ENCODE data around the gene RPS3. TPM values are rescaled to one million over a fixed set of nuclear protein-coding genes. Genes with fewer than 3 reads are reported as not detected.

RPS3 gene
- total RNA-seq, 2 experiments from 2014 or later: 5,069 to 5,116 TPM

DNA sequence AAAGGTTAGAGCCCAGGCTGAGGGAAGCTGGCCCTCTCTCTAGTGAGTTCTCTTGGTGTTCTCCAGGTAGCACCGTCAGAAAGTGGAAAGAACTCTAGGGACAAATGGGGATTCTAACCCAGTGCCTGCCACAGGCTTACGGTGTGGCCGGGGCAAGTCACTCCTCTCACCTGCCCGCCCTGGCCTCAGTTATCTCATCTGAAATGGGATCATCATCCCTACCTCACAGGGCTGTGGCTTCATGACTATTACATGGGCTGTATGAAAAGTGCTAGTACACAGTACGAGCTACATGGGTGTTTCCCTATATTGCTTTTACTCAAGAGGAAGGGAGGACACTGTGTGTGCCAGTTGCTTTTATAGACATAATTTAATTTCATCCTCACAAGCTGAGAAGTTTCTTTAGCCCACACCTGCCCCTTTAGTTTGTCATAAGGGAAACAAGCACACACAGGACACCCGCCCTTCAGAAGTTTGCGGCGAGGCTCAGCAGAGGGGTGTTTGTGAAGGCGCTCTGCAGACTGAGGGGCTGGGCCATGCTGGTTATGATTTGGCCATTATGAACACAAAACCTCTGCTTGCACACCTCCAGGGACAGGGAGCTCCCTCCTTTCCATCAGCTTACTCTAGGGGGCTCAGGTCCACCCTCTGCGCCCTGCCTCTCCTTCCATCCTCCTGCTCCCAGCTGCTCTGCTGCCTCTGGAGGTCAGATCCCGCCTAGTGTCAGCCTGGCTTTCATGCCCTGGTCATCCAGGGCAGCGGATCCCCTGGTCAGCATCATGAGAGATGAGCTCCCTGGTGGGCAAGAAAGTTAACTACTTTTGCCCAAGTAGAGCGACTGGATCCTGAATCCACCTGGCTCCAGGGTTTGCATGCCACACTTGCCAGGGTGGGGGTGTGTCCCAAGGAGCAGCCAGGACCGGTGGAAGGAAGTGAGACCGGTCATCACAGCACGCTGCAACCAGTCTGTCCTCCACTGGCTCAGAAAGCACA lies 32.5 kb downstream of the RPS3 start:
- CTCF ChIA-PET: interaction anchor here (0.9 to 1.4 kb wide), 5 partner anchors 13 to 152 kb away, joined by 3 to 6 read pairs (median 3); no protein-coding TSS in a partner anchor
- intact Hi-C loops (cut with micrococcal nuclease): loop anchor here (5.0 kb wide), 1 partner anchor 35 kb away; the partner anchor contains the start of gene RPS3
- no peak overlapping the region for H3K27ac Mint-ChIP-seq
- H3K4me1 Mint-ChIP-seq (ENCODE audit: low read depth): peaks cover 13% of the 10 kb centered on the region
- peaks cover 3% of the 10 kb centered on the region for H3K36me3 Mint-ChIP-seq (ENCODE audit: low read depth)
- DNase-seq: no peak
- H3K4me3 Mint-ChIP-seq: no peak overlapping the region
- H3K9me3 Mint-ChIP-seq: no peaks in the 10 kb centered on the region
- peaks cover 42% of the 10 kb centered on the region for H3K27me3 Mint-ChIP-seq (ENCODE audit: low read depth)

DNA sequence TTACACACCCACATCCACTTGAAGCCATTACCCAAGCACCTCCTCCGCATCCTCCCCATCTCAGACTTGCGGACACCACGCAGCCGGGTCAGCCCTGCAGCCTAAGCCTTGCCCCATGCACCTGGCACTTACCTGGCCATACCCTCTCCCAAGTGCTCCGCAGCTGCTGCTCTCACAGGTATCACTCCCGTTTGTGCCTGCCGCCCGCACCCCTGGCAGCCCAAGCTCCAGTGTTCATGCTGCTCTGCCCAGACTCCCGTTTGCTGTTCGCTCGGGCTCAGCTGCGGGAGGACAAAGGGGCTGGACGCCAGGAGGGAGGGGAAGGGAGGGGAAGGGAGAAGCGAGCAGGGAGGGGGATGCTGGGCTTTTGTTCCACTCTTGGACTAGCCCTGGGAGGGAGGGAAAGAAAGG lies 33.6 kb downstream of the RPS3 start, which contains the start of gene KLHL35:
Gene KLHL35 (minus strand): TSS at position 293 of the 411 bp plus-strand sequence. CDS start 2,574 bp downstream, outside the sequence.
- CTCF ChIA-PET: interaction anchor here (1.2 to 1.4 kb wide), 2 partner anchors 12 to 18 kb away, joined by 5 to 6 read pairs; no protein-coding TSS in a partner anchor
- peaks cover 3% of the 10 kb centered on the region for H3K36me3 Mint-ChIP-seq (ENCODE audit: low read depth)
- DNase-seq: no peak

DNA sequence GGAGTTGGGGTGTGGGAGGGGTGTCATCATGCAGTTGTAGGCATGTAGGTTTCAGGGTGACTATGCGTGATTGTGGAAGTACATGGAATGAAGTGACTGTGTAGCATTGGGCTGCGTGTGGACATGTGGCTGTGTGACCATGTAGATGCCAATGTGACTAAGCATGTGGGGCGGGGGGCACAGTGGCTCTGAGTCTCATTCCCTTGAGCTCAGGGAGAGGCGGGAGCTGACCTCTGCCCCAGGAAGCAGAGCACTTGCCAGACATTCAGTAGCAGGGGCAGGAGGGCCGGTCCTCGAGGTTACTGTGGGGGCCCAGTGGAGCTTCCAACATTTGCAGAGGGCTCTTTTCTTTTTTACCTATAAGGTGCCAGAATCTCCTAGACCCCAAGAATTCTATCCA lies 34.1 kb downstream of the RPS3 start:
- H3K4me1 Mint-ChIP-seq (ENCODE audit: low read depth): peaks cover 13% of the 10 kb centered on the region
- CTCF ChIA-PET: interaction anchor here (0.8 to 1.8 kb wide), 3 partner anchors 18 to 99 kb away, joined by 3 to 7 read pairs (median 5); no protein-coding TSS in a partner anchor
- H3K4me3 Mint-ChIP-seq: no peak overlapping the region
- peaks cover 39% of the 10 kb centered on the region for H3K27me3 Mint-ChIP-seq (ENCODE audit: low read depth)
- no peaks in the 10 kb centered on the region for H3K9me3 Mint-ChIP-seq
- peaks cover 3% of the 10 kb centered on the region for H3K36me3 Mint-ChIP-seq (ENCODE audit: low read depth)
- DNase-seq: no peak
- H3K27ac Mint-ChIP-seq: no peak overlapping the region
- intact Hi-C loops (cut with micrococcal nuclease): loop anchor here (5.0 kb wide), 1 partner anchor 36 kb away; the partner anchor contains the start of gene RPS3

More for the DNA sequence above, 33.6 kb downstream of the RPS3 start, which contains the start of gene KLHL35:
- intact Hi-C loops (cut with micrococcal nuclease): loop anchor here (5.0 kb wide), 1 partner anchor 36 kb away; the partner anchor contains the start of gene RPS3
- no peak within 1 kb of the TSS for H3K4me3 Mint-ChIP-seq
- H3K27me3 Mint-ChIP-seq (ENCODE audit: low read depth): peaks cover 42% of the 10 kb centered on the region
- H3K9me3 Mint-ChIP-seq: no peaks in the 10 kb centered on the region
- H3K27ac Mint-ChIP-seq: no peak within 1 kb of the TSS
- H3K4me1 Mint-ChIP-seq (ENCODE audit: low read depth): peaks cover 13% of the 10 kb centered on the region

DNA sequence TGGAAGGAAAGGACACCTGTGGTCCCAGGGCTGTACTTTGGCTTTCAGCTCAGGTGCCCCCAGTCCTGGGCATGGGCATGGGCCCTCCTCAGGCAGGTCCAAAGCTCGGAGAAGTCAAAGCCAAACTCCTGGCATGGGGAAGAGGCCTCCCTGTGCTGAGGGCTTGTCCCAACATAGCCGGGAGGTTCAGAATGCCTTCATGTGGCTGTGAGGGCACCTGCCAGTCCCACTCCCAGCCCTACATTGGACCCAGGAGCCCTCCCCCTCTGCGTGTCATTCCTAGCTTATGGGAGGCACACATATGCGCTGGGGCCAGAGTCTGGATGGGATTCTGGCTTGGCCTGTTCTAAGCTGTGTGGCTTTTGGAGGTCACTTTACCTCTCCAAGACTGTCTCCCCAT lies 34.7 kb downstream of the RPS3 start:
- Mint-ChIP-seq H3K4me1 (ENCODE audit: low read depth) (peaks cover 9% of the 10 kb centered on the region), H3K27me3 (ENCODE audit: low read depth) (peaks cover 34% of the 10 kb centered on the region), H3K9me3 (no peaks in the 10 kb centered on the region), H3K4me3 (no peak overlapping the region), H3K36me3 (ENCODE audit: low read depth) (peaks cover 3% of the 10 kb centered on the region), H3K27ac (no peak overlapping the region)
- no peak for DNase-seq
- CTCF ChIA-PET: interaction anchor here (0.8 to 1.8 kb wide), 2 partner anchors 46 to 99 kb away, joined by 3 to 7 read pairs; no protein-coding TSS in a partner anchor
- intact Hi-C loops (cut with micrococcal nuclease): loop anchor here (5.0 kb wide), 1 partner anchor 37 kb away; the partner anchor contains the start of gene RPS3

DNA sequence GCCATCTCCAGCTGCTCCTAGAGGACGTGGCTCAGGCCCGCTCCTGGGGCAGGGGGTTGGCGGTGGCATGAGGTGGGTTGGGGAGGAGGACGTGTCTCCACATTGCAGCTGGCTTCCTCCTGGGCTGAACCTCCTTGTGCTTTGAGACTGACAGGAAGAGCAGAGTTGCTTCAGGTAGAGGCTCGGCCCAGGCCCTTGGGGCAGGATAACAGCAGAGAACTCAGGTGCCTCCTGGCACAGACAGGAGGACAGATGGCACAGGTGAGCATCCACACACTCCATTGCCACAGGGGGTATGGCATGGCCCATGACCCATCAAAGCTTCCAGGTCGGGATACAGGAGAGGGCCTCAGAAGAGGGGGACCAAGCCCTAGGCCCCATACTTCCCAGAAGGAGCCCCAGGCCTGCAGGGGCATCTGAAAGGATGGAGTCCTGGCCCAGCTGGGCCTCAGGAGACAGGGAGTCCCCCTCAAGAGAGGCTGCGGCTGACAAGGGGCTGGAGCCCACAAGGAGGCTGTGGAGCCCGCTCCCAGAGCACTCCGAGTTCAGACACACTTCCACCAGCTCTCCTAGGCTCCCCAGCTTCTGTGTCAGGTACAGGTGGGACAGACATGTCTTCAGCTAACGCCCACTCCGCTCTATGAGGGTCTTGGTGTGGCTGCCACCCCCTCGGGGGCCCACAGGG lies 35.7 kb downstream of the RPS3 start:
- Mint-ChIP-seq H3K4me1 (ENCODE audit: low read depth) (peaks cover 6% of the 10 kb centered on the region), H3K4me3 (no peak overlapping the region), H3K27me3 (ENCODE audit: low read depth) (peaks cover 30% of the 10 kb centered on the region), H3K9me3 (no peaks in the 10 kb centered on the region), H3K36me3 (ENCODE audit: low read depth) (no peaks in the 10 kb centered on the region), H3K27ac (no peak overlapping the region)
- DNase-seq: no peak
- intact Hi-C loops (cut with micrococcal nuclease): loop anchor here (5.0 kb wide), 1 partner anchor 38 kb away; the partner anchor contains the start of gene RPS3
- CTCF ChIA-PET: interaction anchor here (1.8 kb wide), 1 partner anchor 47 kb away, joined by 7 read pairs; no protein-coding TSS in a partner anchor

DNA sequence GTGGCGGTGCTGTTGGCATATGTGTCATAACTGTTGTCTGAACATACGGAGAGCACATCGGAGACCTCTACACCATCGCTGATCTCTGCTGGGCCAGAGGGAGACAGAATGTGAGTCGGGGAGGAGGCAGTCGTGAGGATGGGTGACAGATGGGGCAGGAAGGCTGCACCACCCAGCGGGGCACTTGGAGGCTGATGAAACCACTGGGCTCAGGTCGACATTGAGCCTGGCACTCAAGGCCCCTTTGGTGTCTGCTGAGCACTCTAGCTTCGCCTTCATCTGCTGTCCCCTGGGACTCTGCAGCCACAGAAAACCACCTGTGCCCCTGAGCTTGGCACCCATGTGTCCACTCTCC lies 36.2 kb downstream of the RPS3 start:
- Mint-ChIP-seq H3K27ac (no peak overlapping the region), H3K9me3 (no peaks in the 10 kb centered on the region), H3K4me3 (no peak overlapping the region), H3K4me1 (ENCODE audit: low read depth) (peaks cover 5% of the 10 kb centered on the region), H3K36me3 (ENCODE audit: low read depth) (no peaks in the 10 kb centered on the region), H3K27me3 (ENCODE audit: low read depth) (peaks cover 28% of the 10 kb centered on the region)
- intact Hi-C loops (cut with micrococcal nuclease): no loop called here
- DNase-seq: no peak
- CTCF ChIA-PET: no interaction called here

DNA sequence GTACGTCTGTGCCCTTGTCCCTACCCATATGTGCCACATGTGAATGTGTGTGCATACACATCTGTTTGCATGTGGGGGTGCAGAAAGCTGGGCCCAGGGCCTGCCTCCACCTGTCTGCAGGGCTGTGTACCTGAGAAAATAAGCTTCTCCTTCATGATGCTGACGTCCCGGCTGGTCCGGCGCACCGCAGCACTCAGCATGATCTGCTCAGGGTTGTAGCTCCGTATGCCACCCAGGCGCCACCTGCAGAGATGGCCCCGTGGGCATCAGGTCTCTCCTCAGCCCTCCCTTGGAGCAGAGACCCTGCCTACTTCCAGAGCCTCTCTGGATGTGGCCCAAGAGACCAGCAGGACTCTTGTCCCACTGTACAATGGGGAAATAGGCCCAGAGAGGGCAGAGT lies 37.5 kb downstream of the RPS3 start:
- CTCF ChIA-PET: interaction anchor here (0.6 to 1.6 kb wide), 2 partner anchors 9 to 14 kb away, joined by 4 to 6 read pairs; no protein-coding TSS in a partner anchor
- no peak for DNase-seq
- H3K4me1 Mint-ChIP-seq (ENCODE audit: low read depth): no peaks in the 10 kb centered on the region
- H3K4me3 Mint-ChIP-seq: no peak overlapping the region
- no peak overlapping the region for H3K27ac Mint-ChIP-seq
- intact Hi-C loops (cut with micrococcal nuclease): no loop called here
- peaks cover 16% of the 10 kb centered on the region for H3K27me3 Mint-ChIP-seq (ENCODE audit: low read depth)
- H3K36me3 Mint-ChIP-seq (ENCODE audit: low read depth): no peaks in the 10 kb centered on the region
- no peaks in the 10 kb centered on the region for H3K9me3 Mint-ChIP-seq

DNA sequence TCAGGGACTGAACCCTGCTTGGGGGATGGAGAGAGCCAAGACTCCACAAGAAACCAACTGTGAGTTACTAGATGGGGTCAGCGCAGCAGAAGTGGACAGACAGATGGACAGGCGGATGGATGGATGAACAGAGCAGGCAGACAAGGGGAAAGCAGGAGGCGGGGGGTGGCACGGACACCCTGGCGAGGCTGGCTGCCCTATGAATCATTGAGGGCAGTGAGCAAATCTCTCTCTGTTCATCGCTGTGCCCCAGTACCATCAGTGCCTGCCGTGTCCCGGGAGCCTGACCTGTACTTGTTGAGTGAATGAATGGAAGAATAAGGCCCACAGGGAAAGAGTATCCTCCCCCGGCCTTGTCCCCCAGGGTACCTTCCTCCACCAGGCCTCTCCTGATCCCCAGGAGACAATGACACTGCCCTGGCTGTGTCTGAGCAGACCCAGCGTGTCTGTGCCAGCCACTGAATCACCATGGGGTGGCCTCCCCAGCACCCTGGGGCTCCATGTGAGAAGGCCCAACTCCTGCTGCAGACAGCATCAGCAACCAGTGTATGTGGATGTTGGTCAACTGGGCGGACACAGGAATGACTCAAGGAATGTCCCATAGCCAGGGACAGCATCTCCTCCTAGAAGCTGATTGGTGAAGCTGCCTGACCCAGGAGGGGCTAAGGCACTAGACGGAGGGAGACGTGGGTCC lies 38.8 kb downstream of the RPS3 start:
- no peak for DNase-seq
- intact Hi-C loops (cut with micrococcal nuclease): no loop called here
- H3K27me3 Mint-ChIP-seq (ENCODE audit: low read depth): peaks cover 4% of the 10 kb centered on the region
- H3K9me3 Mint-ChIP-seq: no peaks in the 10 kb centered on the region
- CTCF ChIA-PET: no interaction called here
- no peaks in the 10 kb centered on the region for H3K4me1 Mint-ChIP-seq (ENCODE audit: low read depth)
- H3K27ac Mint-ChIP-seq: no peak overlapping the region
- no peak overlapping the region for H3K4me3 Mint-ChIP-seq
- no peaks in the 10 kb centered on the region for H3K36me3 Mint-ChIP-seq (ENCODE audit: low read depth)

DNA sequence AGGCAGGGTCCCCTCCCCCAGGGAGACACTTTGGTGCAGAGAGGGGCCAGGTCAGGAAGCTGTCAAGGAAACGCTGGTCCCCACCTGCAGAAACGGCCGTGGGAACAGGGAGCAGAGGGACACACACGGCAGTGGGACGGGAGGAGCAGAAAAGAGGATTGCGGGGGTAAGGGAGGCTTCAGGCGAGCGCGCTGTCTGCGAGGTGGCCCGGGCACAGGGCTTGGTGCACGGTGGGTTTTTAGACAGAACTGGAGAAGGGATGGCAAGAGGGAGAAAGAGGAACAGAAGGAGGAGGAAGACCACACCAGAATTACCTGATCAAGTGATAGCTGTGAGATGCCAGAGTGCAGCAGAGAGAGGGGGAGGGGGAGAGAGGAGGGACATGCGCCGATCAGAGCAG lies 39.7 kb downstream of the RPS3 start:
- no peaks in the 10 kb centered on the region for H3K27me3 Mint-ChIP-seq (ENCODE audit: low read depth)
- H3K36me3 Mint-ChIP-seq (ENCODE audit: low read depth): no peaks in the 10 kb centered on the region
- CTCF ChIA-PET: no interaction called here
- intact Hi-C loops (cut with micrococcal nuclease): no loop called here
- H3K27ac Mint-ChIP-seq: no peak overlapping the region
- DNase-seq: no peak
- no peak overlapping the region for H3K4me3 Mint-ChIP-seq
- H3K4me1 Mint-ChIP-seq (ENCODE audit: low read depth): no peaks in the 10 kb centered on the region
- no peaks in the 10 kb centered on the region for H3K9me3 Mint-ChIP-seq

DNA sequence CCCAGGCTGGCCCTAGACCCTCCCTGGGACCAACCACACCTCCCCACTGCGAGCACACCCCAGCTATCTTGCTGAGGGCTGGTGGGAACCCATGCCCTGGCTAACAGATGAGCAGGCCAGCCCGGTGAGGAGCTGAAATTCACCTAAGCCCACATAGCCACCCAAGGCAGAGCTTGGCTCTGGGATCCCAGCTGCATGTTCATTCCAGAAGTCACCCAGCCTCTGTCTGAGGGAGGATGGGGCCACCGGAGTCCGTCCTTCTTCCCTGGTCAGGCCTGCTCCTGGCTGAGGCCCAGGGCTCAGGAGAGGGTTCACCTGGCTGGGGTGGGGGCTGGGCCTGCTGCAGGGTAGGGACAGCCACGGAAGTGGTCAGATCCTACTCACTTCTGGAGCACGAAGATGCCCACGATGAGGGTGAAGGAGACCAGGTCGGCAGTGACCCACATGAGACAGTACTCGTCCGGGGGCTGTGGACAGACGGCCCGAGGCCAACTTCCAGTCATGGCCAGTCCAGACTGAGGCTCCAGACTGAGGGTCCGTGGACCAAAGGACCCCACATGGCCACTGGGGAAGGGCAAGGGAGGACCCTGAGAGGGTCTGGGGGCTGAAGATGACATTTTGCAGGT lies 40.3 kb downstream of the RPS3 start:
- no peaks in the 10 kb centered on the region for H3K9me3 Mint-ChIP-seq
- no peak overlapping the region for H3K27ac Mint-ChIP-seq
- intact Hi-C loops (cut with micrococcal nuclease): no loop called here
- CTCF ChIA-PET: interaction anchor here (1.2 to 1.6 kb wide), 2 partner anchors 50 to 95 kb away, joined by 5 read pairs; no protein-coding TSS in a partner anchor
- no peaks in the 10 kb centered on the region for H3K27me3 Mint-ChIP-seq (ENCODE audit: low read depth)
- no peaks in the 10 kb centered on the region for H3K36me3 Mint-ChIP-seq (ENCODE audit: low read depth)
- DNase-seq: no peak
- no peaks in the 10 kb centered on the region for H3K4me1 Mint-ChIP-seq (ENCODE audit: low read depth)
- no peak overlapping the region for H3K4me3 Mint-ChIP-seq

All from activated naive CD4-positive, alpha-beta T cell treated with anti-CD3 and anti-CD28 coated beads for 36 hours (primary cell).